Islet of Langerhans (tissue), 1 donor: Measurements from ENCODE around the gene F2RL3.

Experiments
- FAIRE-seq: peaks from one replicate; lab custom pipeline; 2011; peaks lifted over from hg19 to GRCh38; lab: Jason Lieb, UNC

The F2RL3 gene

DNA sequence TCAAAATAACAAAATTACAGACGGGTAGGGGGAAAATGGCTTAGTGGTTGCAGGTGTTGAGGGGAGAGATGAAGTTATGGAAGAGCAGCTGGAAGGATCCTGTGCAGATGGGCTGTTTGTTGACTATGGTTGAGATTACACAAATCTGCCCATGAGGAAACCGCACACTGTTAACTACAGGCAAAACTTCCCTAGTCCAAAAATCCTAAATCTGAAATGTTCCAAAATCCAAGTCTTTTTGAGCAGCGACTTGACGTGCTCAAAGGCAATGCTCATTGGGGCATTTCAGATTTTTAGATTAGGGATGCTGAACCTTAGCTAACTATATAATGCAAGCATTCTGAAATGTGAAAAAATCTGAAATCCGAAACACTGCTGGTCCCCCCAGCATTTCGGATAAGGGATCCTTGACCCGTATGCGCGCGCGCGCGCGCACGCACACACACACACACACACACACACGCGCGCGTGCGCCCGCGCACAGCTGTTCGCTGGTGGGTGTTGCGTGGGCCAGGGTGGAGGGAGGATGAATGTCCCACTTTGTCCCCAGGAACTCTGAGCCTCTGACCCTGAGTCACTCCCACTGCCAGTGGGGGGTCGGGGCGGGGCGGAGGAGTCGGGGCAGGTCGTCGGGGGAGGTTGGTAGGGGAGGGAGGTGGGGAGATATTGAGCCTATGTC is 6.8 kb downstream of the F2RL3 start:
- FAIRE-seq, result no peak

- no peak for FAIRE-seq
Measured at GRCh38 chr19:16896146-16897028, 7.6 kb downstream of the F2RL3 start.

DNA sequence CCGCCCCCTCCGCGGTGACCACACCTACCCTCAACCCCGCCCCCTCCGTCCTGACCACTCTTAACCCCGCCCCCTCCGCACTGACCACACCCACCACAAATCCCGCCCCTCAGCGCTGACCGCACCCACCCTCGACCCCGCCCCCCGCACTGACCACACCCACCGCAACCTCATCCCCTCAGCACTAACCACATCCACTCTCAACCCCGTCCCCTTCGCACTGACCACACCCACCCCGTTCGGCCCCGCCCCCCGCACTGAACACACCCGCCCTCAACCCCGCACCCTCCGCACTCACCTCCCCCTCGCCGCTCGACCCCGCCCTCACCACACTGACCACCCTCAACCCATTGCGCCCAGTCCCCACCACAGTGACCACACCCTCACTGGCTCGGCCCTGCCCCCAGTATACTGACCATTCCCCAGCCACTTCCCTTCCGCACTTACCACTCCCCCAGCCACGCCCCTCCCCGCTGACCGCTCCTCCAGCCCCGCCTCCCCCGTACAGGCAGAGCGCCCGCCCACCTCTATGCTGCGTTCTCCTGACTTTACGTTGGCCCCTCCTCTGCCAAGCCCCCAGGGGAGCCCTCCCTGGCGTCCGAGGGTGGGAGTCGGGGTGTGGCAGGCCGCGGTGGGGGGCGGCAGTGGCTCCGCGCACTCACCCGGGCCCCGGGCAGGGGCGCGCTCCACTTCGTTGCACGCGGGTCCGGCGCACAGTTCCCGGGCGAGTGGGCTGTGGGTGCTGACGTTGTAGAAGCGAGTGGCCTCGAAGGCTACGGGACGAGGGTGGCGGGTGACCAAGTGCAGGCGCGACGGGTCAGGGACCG is 8.4 kb downstream of the F2RL3 start:
- no peak for FAIRE-seq

DNA sequence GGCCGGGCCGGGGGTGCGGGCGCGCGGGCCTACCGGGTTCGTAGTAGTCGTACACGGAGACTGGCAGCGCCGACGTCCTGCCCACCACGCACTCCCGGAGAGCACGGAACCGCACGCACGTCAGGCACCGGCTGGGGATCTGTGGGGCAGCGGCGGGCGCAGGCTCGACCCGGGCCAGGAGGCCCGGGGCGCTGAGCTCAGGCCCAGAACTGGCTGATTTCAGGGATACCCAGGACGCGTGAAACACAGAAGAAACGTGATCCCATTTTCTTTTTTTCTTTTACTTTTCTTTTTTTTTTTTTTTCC is 9.0 kb downstream of the F2RL3 start:
- FAIRE-seq, result no peak

- FAIRE-seq, result no peak
Measured at GRCh38 chr19:16898361-16899015, 9.7 kb downstream of the F2RL3 start.

- no peak for FAIRE-seq
Measured at GRCh38 chr19:16899566-16900075, 10.8 kb downstream of the F2RL3 start.

- no peak for FAIRE-seq
Measured at GRCh38 chr19:16901491-16902175, 12.8 kb downstream of the F2RL3 start.

GRCh38 chr19:16902545-16902944 is 13.7 kb downstream of the F2RL3 start:
- no peak for FAIRE-seq

DNA sequence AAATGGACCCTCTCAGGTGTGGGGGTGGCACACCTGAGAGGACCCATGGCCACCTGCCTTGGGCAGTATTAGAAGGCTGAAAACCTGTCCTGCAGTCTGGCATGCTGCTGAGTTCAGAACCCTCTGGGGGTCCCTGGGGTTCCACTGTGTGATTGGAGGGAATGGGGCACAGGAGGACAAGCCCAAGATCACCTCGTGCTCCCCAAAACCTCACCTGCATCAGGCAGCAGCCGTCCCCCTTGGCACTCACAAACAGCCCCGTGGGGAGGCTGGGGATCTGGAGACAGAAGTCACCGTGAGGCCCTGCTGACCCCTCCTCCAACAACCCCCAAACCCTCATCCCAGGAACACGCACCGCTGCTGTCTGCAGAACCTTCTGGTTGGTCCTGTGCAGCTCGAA is 14.5 kb downstream of the F2RL3 start:
- FAIRE-seq, result no peak

DNA sequence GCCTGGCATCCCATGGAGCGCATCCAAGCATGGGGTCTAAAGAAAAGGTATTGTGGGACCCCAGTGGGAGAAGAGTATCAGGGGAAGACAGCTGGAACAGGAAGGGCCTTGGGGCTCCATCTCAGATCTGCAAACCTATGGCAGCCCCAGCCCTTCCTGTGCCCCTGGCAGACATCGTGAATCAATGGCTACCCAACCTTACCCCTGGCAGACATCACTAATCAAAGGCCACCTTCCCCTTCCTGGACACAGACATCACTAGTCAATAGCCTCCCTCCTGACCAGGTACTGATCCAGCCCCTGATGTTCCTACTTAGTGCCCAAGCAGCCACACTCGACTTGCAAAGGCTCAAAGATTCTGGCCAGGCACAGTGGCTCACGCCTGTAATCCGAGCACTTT is 15.8 kb downstream of the F2RL3 start:
- no peak for FAIRE-seq

- FAIRE-seq, result no peak
Measured at GRCh38 chr19:16908759-16909158, 20.0 kb downstream of the F2RL3 start.

GRCh38 chr19:16911046-16911445 is 22.2 kb downstream of the F2RL3 start:
- FAIRE-seq, result no peak

DNA sequence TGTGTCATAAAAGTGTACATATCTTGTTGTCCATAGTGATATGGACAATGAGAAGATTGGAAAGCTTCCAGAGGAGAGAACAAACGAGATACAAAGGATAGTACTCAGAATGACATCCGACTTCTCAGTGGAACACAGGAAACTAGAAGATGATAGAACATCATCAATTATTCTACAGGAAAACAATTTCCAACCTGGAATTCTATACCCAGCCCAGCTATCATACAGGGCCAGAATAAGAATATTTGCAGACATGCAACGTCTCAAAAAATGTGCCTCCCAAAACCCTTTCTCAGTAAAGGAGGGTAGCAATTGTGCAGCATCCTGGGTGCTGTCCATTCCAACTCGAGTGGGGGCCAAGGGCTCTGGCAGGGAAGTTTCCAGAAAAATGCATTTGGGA is 24.0 kb downstream of the F2RL3 start:
- FAIRE-seq, result no peak

- FAIRE-seq, result no peak
Measured at GRCh38 chr19:16914421-16914820, 25.6 kb downstream of the F2RL3 start.

DNA sequence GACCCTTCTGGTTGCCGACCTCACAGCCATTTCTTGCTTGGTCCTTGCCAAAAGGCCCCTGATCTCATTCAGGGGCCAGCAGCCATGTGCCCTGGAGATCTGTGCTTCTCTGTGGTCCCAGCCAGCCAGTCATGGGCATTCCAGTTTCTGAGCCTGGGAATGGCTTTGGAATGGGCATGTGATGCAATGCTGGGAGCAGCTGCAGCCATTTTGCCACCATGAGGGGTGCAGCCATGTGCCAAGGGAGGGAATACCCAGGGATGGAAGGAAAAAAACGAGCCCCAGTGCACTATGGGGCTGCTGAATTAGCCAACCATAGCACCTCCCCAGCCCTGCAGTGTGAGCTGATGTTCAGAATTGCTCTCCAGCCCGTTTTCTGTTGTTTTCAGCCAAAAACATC is 26.3 kb downstream of the F2RL3 start:
- FAIRE-seq, result no peak

DNA sequence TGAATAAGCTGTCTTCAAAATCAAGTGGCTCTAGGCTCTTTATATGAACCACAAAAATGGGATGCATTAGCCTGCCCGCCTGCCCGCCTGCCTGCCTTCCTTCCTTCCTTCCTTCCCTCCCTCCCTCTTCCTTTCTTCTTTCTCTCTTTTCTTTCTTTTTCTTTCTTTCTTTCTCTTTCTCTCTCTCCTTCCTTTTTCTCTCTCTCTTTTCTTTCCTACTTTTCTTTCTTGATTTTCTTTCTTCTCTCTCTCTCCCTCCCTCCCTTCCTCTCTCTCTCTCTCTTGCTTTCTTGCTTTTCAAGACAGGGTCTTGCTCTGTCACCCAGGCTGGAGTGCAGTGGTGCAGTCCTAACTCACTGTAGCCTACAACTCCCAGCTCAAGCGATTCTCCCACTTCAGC is 26.9 kb downstream of the F2RL3 start:
- FAIRE-seq, result no peak

DNA sequence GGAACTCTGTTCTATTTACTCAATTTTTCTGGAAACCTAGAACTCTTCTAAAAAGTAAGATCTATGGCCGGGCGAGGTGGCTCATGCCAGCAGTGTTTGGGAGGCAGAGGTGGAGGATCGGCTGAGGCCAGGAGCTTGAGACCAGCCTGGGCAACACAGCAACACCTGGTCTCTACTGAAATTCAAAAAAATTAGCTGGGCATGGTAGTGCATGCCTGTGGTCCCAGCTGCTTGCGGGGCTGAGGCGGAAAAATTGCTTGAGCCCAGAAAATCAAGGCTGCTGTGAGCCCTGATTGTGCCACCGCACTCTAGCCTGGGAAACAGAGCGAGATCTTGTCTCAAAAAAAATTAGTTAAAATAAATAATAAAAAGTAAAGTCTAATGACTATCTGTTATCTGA is 28.6 kb downstream of the F2RL3 start:
- FAIRE-seq, result no peak

DNA sequence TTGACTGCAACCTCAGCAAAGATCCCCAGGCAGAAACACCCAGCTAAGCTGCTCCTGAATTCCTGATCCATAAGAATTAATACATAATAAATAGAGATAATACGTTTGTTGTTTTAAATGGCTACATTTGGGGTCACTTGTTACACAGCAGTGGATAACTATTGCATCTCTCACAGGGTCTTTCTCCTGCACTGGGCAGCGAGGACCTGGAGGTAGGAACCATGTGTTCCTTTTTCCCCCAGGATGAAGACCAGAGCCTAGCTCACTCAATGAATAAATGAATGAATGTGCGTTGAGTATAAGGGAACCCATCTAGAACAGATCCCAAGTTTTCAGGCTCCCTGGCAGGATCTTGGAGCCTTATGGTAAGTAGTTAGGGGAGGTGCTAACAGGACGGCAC is 30.7 kb downstream of the F2RL3 start:
- FAIRE-seq, result no peak

- FAIRE-seq, result no peak
Measured at GRCh38 chr19:16920816-16921529, 32.2 kb downstream of the F2RL3 start.

DNA sequence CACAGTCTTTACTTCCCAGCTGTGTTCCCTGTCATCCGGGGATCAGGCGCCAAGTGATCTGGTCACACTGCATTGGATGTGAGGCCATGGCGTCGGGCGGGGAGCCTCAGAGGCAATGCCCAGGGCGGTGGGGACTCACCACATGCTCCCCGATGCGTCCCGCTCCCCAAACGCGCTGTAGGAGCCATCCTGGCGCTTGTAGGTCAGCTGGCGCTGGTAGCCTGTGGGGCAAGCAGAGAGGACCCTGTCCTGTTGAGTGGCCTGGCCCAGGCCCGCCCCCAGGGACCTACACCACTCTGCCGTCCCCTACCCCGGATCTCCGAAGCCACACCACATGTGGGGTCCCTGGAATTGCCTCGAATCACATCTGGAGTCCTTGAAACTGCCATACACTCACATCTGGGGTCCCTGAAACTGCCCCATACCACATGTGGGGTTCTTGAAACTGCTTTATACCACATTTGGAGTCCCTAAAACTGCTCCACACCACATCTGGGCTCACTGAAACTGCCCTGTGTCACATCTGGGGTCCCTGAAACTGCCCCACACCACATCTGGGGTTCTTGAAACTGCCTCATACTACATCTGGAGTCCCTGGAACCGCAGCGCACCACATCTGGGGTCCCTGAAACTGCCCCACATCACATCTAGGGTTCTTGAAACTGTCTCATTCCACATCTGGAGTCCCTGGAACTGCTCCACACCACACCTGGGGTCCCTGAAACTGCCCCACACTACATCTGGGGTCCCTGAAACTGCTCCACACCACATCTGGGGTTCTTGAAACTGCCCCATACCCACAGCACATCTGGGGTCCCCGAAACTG is 33.2 kb downstream of the F2RL3 start:
- no peak for FAIRE-seq
